Osteocyte (in vitro differentiated cells): ENCODE measurements around the gene CEP170B. TPM values are rescaled to one million over a fixed set of nuclear protein-coding genes. Genes with fewer than 3 reads are reported as not detected.

Experiments used
- DNase-seq: peaks from one replicate; pipeline ENCODE4 v3.0.0; 2021; ENCODE audit warnings: mixed read lengths; ENCODE audit not compliant: unreplicated experiment; ENCODE audit errors: extremely low spot score
- H3K27ac Mint-ChIP-seq: one replicate; pipeline ENCODE4 v1.8.0; 2021; ENCODE audit warnings: mild to moderate bottlenecking, mixed read lengths; ENCODE audit not compliant: unreplicated experiment
- H3K27me3 Mint-ChIP-seq: one replicate; pipeline ENCODE4 v1.8.0; 2021; ENCODE audit warnings: mixed read lengths; ENCODE audit not compliant: unreplicated experiment
- H3K36me3 Mint-ChIP-seq: one replicate; pipeline ENCODE4 v1.8.0; 2021; ENCODE audit warnings: mixed read lengths; ENCODE audit not compliant: unreplicated experiment
- H3K4me1 Mint-ChIP-seq: one replicate; pipeline ENCODE4 v1.8.0; 2021; ENCODE audit warnings: mixed read lengths; ENCODE audit not compliant: unreplicated experiment
- H3K4me3 Mint-ChIP-seq: one replicate; pipeline ENCODE4 v1.8.0; 2021; ENCODE audit warnings: mild to moderate bottlenecking, moderate library complexity, mixed read lengths; ENCODE audit not compliant: unreplicated experiment
- H3K9me3 Mint-ChIP-seq: one replicate; pipeline ENCODE4 v1.8.0; 2021; ENCODE audit warnings: mixed read lengths; ENCODE audit not compliant: unreplicated experiment
- CTCF ChIP-seq: fragments of 200-600 bp; sonication (generic); IDR thresholded peaks from 2 replicates; pipeline ENCODE4 v1.5.0; 2021; ENCODE audit warnings: antibody characterized with exemption, mild to moderate bottlenecking, moderate library complexity
- total RNA-seq: library from RNA; stranded (reverse); gene quantifications from 2 replicates; pipeline ENCODE4 v1.2.1, GENCODE V29; 2021

CEP170B gene
- total RNA-seq, 1 donor from 2014 or later = 26.4 TPM

- Mint-ChIP-seq H3K4me1 (peaks cover 13% of the 10 kb centered on the region), H3K36me3 (no peaks in the 10 kb centered on the region), H3K27me3 (no peaks in the 10 kb centered on the region), H3K4me3 (no peak overlapping the region), H3K27ac (no peak overlapping the region), H3K9me3 (peaks cover 4% of the 10 kb centered on the region)
- peak; percentile 49 for TF ChIP-seq CTCF
- peak; percentile 85 for DNase-seq
Measured at GRCh38 chr14:104820669-104821228, 44.3 kb upstream of the CEP170B start.

GRCh38 chr14:104821229-104821945, 43.7 kb upstream of the CEP170B start:
- Mint-ChIP-seq H3K36me3 (no peaks in the 10 kb centered on the region), H3K4me3 (no peak overlapping the region), H3K4me1 (peaks cover 18% of the 10 kb centered on the region), H3K27ac (no peak overlapping the region), H3K27me3 (no peaks in the 10 kb centered on the region), H3K9me3 (peaks cover 4% of the 10 kb centered on the region)
- no peak for DNase-seq
- no peak for TF ChIP-seq CTCF

- Mint-ChIP-seq H3K27ac (no peak overlapping the region), H3K27me3 (no peaks in the 10 kb centered on the region), H3K36me3 (no peaks in the 10 kb centered on the region), H3K4me1 (peaks cover 13% of the 10 kb centered on the region), H3K4me3 (no peak overlapping the region), H3K9me3 (peaks cover 4% of the 10 kb centered on the region)
- no peak for DNase-seq
- TF ChIP-seq CTCF = no peak
Measured at GRCh38 chr14:104821971-104822608, 43.0 kb upstream of the CEP170B start.

GRCh38 chr14:104822821-104823615, 42.0 kb upstream of the CEP170B start:
- no peak for TF ChIP-seq CTCF
- Mint-ChIP-seq H3K9me3 (peaks cover 4% of the 10 kb centered on the region), H3K4me3 (no peak overlapping the region), H3K27me3 (no peaks in the 10 kb centered on the region), H3K4me1 (peaks cover 19% of the 10 kb centered on the region), H3K36me3 (no peaks in the 10 kb centered on the region), H3K27ac (no peak overlapping the region)
- DNase-seq = no peak
